G401.6 (cell line): ENCODE measurements around the gene ZC3H15.
"Not testable (repeated sequence)": the region's sequence is repeated elsewhere in the genome, so short reads cannot be mapped to it uniquely, and the experiment has no call there.

Experiments
- FAIRE-seq: peaks from 2 replicates; lab custom pipeline; 2012; peaks lifted over from hg19 to GRCh38; lab: Jason Lieb, UNC

ZC3H15 gene

DNA sequence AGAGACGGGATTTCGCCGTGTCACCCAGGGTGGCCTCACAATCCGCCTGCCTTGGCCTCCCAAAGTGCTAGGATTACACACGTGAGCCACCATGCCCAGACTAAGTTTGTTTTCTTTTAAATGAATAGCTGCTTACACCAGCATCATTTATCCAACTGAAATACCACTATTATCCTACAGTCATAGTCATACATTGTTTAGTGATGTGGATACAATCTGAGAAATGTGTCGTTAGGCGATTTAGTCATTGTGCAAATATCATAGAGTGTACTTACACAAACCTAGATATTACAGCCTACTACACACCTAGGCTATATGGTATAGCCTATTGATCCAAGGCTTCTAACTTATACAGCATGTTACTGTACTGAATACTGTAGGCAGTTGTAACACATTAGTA is 10.3 kb downstream of the ZC3H15 start:
- FAIRE-seq, result no peak

DNA sequence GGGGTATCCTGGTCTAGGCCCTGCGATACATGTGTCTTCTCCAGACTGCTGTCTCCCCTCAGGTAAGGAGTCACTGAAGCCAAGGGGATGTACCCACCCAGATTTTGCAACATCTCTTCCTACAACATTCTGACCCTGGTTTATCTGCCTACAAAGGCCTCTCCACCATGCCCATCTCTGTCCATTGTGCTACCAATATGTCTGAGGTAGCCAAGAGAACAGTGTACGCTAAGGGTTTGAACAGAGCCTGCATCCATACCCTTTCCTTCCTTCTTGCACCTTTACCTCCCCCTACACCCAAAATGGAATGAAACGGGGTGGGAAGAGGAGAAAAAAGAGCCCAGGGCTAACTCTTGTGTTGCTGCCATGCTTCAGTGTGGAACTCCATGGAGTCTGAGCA is 11.9 kb downstream of the ZC3H15 start:
- no peak for FAIRE-seq

DNA sequence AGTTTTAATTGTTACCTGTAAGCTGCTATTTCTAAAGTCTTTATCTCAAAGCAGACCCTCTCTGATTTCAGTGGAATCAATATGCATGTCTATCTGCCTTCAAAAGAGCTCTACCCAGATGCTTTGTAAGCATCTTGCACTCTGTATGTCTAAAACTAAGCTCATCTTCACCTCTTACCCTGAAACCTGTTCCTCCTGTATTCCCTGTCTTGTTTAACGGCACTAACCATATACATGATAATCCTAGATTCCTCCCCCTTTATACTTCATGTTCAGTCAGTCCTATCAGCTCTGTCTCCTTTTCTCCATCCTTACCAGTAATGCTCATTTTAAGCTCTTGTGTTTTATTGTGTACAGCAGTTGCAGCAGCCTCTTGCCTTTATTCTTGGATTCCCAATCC is 12.8 kb downstream of the ZC3H15 start:
- no peak for FAIRE-seq

DNA sequence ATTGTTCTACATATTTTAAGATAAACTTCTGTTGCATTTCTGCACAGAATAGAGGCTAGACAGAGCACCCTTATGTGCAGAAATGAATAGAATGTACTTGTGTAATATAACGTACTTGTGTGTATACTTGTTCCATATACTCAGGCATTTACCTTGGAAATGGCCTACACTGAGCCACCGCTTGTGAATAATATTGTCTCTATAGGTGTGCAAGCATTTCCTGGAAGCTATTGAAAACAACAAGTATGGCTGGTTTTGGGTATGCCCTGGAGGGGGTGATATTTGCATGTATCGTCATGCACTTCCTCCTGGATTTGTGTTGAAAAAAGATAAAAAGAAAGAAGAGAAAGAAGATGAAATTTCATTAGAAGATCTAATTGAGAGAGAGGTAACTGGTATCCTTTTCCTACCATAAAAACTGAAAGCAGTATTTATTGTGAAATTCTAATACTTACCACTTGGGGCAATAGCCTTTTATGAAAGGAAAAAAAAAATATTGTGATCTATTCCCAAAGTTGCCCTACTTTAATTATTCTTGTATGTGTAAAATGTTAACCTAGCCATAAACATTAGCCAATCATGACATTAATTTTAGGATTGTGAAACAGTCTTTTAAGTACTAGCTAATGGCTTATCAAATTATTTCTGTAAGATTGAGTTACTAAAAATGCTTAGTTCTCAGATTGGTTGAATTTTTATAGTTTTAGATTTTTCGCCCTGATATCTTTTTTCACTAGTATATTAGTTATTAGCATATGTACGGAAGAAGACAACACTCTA is 18.0 kb downstream of the ZC3H15 start:
- FAIRE-seq, result peak; percentile 96

DNA sequence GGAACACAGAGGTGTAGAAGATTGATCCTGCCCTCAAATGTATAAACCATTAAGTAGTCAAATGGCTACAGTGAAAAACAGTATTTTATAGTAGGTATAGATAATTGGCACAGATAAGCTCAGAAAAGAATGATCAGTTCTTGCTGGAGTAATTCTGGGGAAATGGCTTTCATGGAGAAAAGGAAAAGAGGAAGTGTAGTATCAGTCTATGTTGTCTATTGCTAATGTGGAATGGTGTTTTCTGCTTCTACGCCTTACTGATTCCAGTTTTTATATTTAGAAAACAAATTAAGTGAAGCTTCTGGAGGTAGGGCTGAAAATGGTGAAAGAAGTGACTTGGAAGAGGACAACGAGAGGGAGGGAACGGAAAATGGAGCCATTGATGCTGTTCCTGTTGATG is 22.2 kb downstream of the ZC3H15 start:
- FAIRE-seq, result no peak

DNA sequence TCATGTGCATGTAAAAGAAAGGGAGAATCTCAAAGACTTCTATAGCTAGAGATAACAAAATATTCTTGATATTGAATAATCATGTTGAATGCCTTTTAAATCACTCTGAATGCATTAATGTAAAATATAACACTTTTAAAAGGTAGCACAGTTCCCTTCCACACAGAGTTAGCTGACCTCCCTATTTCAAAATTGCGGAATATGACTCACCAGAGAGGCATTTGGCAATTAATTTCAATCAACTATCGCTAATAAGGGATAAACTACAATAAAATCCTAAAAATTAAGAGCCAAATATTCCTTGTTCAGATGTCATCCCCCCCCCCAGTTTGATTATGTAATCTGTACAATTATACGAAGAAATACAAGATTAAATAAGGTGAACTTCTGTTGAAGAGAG is 29.3 kb downstream of the ZC3H15 start:
- FAIRE-seq, result peak; percentile 80

DNA sequence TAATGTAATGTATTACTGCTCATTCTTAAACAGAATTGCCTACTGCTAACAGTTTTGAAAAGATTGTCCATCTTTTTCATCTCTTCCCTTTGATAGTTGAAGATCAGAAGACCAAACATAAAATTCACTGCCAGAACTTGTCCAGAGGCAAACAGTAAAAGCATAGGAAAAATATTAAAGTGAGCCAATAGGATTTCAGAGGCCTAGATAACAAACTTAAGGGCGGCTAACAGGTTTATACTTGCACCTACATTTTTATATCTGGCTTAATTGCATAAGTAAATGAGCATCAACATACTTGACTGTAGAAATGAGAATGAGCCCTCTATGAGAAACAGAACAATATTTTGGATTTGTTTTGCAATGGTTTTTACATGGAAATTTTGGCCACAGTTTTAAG is 30.3 kb downstream of the ZC3H15 start:
- no peak for FAIRE-seq

DNA sequence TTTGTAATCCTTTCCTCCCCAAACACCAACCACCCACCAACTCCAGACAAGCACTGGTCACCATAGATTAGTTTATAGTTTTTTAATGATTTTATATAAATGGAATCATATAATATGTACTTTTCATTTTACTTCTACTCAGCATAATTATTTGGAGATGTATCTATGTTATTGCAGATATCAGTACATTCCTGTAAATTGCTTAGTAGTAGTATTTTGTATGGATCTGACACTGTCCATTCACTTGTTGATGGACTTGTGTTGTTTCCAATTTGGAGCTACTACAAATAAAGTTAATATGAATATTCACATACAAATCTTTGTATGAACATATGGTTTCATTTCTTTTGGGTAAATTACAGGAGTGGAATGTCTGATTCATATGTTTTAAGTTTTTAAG is 31.0 kb downstream of the ZC3H15 start:
- peak; percentile 67 for FAIRE-seq

DNA sequence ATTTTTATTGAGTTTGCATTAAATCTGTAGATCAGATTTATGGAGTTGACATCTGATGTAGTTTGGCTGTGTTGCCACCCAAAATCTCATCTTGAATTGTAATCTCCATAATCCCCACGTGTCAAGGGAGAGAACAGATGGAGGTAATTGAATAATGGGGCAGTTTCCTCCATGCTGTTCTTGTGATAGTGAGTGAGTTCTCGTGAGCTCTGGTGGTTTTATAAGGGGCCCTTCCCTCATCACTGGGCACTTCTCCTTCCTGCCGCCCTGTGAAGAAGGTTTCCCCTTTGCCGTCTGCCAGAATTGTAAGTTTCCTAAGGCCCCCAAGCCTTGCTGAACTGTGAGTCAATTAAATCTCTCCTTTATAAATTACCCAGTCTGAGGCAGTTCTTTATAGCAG is 32.2 kb downstream of the ZC3H15 start:
- FAIRE-seq, result no peak

DNA sequence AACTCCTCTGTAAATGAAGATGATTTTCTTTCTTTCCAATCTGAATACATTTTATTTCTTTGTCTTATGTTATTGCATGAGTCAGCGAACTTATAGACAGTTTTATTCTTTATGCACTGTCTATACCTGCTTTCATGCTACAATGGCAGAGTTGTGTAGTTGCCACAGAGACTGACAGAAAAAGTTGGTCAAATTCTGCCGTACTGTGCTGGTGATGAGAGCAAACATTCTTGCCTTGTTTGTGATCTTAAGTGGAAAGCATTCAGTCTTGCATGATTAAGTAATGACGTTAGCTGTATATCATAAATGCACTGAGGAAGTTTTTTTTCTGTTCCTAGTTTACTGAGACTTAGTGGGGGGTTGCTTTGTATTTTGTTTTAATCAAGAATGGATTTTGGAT is 32.9 kb downstream of the ZC3H15 start:
- no peak for FAIRE-seq

DNA sequence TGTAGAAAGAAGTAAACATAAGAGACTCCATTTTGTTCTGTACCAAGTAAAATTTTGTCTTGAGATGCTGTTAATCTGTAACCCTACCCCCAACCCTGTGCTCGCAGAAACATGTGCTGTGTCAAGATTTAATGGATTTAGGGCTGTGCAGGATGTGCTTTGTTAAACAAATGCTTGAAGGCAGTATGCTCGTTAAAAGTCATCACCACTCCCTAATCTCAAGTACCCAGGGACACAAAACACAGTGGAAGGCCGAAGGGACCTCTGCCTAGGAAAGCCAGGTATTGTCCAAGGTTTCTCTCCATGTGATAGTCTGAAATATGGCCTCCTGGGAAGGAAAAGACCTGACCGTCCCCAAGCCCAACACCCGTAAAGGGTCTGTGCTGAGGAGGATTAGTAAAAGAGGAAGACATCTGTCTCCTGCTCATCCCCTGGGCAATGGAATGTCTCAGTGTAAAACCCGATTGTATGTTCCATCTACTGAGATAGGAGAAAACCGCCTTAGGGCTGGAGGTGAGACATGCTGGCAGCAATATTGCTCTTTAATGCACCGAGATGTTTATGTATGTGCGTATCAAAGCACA is 35.6 kb downstream of the ZC3H15 start:
- not testable (repeated sequence) for FAIRE-seq

DNA sequence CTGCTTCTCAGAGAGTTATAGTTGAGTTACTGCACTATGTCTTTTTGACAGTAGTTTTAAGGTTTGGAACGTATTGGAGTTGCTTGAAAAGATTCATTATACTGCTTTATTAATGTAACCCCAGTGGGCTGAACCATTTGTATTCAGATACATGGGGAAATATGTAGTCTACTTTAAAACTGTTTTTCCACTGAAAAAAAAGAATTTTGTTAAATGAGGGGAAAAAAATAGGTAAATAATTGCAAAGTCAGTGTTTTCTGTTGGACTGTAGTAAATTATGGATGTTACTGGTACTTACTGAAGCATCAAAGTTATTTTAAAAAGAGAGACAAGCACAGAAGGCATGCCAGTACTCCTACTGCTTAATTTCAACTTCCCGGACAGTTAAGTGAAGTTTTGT is 36.4 kb downstream of the ZC3H15 start:
- peak; percentile 64 for FAIRE-seq

DNA sequence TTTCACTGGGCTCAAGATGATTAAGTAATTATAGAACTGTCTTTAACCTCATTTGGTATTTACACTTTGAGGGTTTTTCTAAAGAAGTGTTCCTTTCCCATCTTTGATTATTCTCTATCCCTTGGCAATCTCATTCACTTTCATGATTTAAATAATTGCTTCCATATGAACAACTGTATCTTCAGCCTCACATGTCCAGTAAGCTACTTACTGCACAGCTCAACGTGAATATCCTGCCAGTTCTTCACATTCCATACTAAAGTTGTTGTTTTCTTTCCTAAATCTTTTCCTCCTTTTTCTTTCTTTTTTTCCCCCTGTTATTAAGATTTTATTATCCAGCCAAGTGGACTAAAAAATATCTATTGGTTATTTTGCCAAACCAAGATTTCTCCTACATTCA is 37.7 kb downstream of the ZC3H15 start:
- FAIRE-seq, result peak; percentile 45

DNA sequence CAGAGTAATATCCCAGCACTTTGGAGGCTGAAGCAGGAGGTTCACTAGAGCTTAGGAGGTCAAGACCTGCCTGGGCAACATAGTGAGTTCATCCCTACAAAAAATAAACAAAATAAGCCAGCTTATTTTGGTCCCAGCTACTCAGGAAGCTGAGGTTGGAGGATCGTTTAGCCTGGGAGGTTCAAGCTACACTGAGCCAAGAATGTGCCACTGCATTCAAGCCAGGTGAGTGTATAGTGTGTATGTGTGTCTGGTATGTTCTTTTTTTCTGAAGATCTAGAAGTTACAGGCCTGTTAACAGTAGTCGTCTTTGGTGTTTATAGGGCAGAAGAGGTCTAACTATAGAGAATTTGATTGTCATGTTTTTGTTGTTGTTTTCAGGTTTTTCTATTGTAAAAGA is 40.2 kb downstream of the ZC3H15 start:
- no peak for FAIRE-seq

DNA sequence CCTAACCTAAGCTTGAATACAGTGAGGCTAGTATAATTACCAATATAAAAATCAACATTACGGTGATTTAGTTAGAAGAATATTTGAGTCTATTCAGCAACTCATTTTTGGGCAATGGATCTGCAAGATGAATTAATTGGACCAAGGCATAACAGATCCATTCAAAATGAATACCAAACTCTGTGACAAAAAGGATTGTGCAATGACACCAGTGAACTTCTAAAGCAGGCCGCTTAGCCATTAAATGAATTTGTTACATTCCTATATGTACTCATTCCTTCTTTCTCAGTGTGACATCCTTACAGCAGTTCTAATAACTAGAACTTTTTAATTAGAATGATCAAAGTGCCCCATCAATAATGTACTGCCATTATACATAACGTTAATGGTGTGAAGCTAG is 44.3 kb downstream of the ZC3H15 start:
- FAIRE-seq, result no peak

DNA sequence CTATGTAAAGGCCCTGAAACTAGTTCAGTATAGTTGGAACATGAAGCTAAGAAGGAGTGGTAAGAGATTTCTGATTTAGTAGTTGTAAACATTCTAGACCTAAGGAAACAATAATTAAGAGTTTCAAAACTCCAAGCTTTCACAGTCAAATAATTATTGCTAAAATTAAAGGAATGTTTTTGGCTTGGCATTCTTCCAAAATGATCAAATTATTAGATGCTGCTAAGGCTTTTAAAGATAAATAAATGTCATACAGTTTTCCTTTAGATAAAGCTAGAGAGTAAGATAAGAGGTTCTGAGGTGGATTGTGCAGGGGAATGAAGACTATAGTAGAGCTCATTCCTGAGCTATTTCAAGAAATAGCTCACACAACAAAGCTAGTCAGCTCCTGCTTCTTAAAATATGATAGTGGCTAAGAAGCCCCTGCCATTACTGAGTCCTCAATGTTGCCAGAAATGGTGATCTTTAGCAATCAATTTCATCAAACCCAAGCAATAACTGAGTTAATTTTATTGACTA is 45.3 kb downstream of the ZC3H15 start:
- peak; percentile 81 for FAIRE-seq

DNA sequence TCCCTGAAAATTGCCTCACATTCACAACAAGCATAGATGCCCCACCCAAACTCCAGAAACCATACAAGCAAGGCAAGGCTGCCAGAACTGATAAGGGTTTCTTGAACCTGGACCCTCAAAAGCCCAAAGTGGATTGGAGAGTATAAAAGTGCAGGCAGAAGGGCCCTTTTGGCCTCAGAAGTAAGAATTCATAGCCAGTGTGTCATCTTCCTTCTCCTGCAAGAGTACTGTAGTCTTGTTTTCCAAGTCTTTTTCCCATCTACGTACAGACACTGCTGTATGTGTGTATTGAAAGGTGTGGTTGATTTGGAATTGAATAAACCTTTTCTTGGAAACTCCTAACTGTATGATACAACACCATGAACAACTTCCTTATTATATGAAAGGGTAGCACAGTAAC is 46.8 kb downstream of the ZC3H15 start:
- no peak for FAIRE-seq

DNA sequence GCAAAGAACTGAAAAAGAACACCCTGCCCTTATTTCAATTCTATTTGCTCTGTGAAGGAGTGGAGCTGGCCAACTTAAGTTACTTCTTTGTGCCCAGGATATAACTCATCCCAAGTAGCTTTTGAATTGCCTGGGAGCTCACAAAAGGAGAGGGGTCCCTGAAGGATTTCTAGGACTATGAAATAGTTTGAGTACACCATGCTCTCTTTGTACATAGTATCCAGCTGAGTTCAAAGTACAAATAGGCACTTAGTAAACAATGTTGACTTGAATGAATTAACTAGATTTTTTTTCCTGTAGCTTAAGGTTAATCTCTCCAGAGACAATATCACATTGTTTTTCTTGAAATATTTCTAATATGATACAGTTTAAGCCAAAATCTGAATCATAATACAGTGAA is 47.7 kb downstream of the ZC3H15 start:
- no peak for FAIRE-seq

DNA sequence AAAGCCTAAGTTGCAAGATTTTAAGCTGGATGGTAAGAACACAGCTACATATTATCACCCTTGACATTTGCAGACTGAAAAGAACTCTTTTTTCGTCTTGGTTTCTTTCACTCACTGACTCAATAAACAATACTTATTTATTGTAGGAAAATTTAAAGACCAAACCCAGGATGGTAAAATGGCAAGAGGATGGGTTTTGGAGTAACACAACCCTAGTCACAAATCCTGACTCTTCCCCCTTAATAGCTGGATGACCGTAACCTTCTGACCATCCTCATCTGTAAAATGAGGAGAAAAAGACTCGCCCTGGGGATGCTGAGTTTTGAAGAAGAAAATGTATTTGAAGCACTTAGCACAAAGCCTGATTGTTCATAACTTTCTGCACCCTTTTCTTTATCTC is 48.3 kb downstream of the ZC3H15 start:
- no peak for FAIRE-seq

DNA sequence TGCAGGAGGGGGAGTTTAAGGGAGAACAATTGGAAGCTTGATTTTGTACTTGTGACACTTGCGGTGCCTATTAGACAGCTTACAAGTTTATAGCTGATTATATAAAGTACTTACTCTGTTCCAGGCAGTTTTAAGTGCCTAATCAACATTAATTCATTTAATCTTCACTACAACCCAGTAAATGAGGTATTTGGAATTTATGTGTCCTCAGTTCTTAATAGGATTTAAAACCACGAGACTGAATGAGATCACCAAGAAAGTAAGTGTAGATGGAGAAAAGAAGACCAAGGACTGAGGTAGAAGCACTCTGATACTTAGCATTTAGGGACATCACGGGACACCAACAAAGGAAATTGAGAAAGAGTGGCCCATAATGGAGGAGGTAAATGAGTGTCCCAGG is 49.8 kb downstream of the ZC3H15 start:
- peak; percentile 99 for FAIRE-seq

DNA sequence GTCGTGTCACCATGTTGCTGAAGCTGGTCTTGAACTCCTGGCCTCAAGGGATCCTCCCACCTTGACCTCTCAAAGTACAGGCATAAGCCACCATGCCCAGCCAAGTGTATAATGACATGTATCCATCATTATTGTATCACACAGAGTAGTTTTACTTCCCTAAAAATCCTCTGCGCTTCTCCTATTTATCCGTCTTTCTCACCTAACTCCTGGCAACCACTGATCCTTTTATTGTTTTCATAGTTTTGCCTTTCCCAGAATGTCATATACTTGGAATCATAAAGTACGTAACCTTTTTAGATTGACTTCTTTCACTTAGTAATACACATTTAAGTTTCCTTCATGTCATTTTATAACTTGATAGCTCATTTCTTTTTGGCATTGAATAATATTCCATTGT is 51.0 kb downstream of the ZC3H15 start:
- FAIRE-seq, result no peak

DNA sequence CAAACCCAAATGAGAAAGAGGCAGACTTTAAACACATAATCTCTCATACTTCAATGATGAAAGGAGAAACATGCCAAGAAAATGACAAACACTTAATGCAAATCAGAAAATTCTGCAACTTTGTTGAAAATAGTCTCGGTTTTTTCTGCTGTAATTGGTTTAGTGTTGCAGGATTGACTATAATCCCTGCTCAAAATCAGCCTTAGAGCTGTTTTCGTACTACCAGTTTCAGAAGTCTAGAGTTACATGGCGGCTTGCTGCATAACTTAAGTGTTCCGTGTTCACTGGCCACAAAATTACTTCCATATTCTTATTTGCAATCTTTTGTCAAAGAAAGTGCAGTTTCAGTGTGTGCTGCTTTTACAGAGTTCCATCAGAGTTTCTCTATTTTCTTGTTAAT is 54.9 kb downstream of the ZC3H15 start:
- FAIRE-seq, result peak; percentile 96

DNA sequence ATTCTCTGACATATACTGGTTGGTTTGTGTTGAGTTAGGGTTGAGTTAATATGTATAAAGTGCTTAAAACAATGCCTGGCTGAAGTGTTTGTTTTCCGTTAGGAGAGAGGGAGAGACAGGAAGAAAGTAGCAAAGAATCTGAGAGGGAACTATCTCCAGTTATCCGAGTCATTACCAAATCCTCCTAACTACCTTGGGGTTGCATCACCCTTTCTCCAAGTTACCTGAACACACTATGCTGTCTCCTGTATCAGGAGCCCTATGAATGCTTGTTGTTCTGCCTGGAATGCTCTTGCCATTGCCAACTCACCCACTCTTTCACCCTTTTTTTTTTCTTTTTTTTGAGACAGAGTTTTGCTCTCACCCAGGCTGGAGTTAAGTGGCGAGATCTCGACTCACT is 55.9 kb downstream of the ZC3H15 start:
- no peak for FAIRE-seq

DNA sequence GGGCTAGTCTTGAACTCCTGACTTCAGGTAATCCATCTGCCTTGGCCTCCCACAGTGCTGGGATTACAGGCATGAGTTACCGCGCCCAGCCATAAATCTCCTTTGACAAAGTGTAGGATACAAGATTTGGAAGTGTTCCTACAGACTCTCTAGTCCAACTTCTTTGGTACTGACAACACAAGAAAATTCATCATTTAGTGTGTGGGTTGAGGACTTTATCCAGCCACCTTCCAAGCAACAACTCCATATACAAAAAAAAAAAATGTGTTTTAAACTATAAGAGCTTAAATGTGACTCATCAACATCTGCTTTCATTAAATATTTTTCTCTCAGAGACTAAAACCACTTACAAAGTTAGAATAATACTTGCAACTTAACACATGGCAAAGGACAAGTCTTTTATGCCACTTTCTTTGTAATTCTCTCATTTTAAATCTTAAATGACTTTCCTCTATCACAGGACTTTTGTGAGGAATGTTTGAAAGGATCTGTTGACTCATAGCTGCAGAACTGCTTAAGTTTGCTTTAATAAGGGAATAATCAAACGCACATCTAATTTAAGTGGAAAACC is 57.6 kb downstream of the ZC3H15 start:
- FAIRE-seq, result no peak
